ENCODE measurements around the gene SPATA46.

SPATA46 gene

DNA sequence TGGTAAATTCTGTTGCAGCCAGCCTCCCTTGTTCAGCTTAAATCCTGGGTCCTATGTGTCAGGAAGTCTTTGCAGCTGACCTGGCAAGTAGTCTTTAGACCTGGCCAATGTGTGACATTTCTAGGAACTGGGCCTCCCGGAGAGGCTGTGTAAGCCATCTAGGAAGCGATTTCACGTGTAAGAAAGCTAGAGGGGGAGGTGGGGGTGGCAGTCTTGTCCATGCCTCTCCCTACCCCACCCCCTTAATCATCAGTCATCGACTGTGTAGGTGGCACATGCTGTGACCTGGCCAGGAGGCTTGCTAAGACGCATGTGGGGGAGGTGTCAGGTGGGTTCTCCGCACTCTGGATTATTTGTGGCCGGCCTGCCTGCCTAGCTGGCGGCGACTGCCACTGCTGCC lies 13.3 kb upstream of the SPATA46 start:
- Histone ChIP-seq H3K9ac (ENCODE audit: low read length) (no peak overlapping the region), H3K27ac (ENCODE audit: low read length) (no peak overlapping the region), H3K36me3 (ENCODE audit: control insufficient read depth, low read depth, low read length) (no peaks in the 10 kb centered on the region), H3K27me3 (ENCODE audit: control insufficient read depth, insufficient read depth, low read length) (no peaks in the 10 kb centered on the region), H3K4me3 (ENCODE audit: low read length) (no peak overlapping the region), H3K4me1 (ENCODE audit: control insufficient read depth, low read depth, low read length) (peaks cover 4% of the 10 kb centered on the region), H3K9me3 (ENCODE audit: control insufficient read depth, low read depth, low read length) (no peaks in the 10 kb centered on the region)

DNA sequence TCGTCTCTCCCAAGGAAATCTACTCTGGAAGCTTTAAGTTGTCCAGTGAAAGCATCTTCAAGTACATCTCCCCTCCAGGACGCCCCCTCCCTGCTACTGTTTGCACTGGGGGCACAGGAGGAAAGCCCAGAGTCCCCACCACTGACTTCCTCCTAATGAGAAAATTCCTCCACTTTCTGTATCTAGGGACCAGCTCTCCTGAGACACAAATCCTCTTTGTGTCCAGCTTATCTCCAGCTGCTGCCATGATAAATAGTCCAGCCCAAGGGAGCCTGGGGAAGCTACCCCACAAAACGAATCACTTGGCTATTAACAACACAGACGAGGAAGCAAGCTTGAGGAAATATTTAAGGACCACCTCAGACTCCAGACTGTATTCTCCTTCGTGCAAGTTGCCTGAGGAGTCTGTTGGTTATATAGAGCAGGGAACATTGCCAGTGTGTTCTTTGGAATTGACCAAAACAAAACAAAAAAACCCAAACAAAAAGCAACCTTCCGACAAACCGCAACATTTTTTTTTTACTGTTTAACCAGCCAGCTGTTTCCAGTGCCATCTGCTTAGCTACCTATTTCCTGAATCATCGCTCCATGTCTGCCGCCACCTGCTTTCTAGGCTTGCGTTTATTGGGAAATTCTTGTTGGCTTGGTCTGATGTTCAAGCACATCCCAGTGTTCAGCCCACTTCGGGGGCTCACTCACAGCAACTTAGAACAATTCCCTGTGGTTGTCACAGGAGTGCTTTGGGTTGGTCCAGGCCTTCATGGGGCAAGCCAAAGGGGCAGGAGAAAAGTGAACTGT lies 12.6 kb upstream of the SPATA46 start:
- peaks cover 4% of the 10 kb centered on the region for H3K4me1 ChIP-seq (ENCODE audit: control insufficient read depth, low read depth, low read length)
- no peak overlapping the region for H3K4me3 ChIP-seq (ENCODE audit: low read length)
- H3K9ac ChIP-seq (ENCODE audit: low read length): no peak overlapping the region
- no peaks in the 10 kb centered on the region for H3K36me3 ChIP-seq (ENCODE audit: control insufficient read depth, low read depth, low read length)
- H3K27me3 ChIP-seq (ENCODE audit: control insufficient read depth, insufficient read depth, low read length): no peaks in the 10 kb centered on the region
- H3K27ac ChIP-seq (ENCODE audit: low read length): no peak overlapping the region
- H3K9me3 ChIP-seq (ENCODE audit: control insufficient read depth, low read depth, low read length): no peaks in the 10 kb centered on the region

DNA sequence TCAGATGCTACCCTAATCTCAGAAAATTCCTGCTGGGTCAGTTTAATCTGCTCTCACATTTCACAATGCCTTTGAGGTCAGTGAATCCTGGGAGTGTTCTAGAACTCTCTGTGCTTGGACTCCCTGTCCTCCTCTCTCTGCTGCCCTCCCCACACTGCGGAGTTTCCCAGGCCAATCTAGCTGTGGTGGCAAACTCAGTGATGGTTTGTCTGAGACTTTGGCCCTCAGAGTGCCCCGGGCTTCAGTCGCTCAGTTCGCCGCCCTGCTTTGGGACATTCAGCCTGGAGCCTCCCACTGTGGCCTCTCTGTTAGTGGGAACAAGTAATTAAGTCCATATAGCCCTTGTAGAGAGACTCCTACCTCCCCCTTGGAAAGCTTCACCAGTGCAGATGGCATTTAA lies 12.0 kb upstream of the SPATA46 start:
- no peak overlapping the region for H3K4me3 ChIP-seq (ENCODE audit: low read length)
- no peaks in the 10 kb centered on the region for H3K27me3 ChIP-seq (ENCODE audit: control insufficient read depth, insufficient read depth, low read length)
- H3K9ac ChIP-seq (ENCODE audit: low read length): no peak overlapping the region
- H3K36me3 ChIP-seq (ENCODE audit: control insufficient read depth, low read depth, low read length): peaks cover 2% of the 10 kb centered on the region
- H3K4me1 ChIP-seq (ENCODE audit: control insufficient read depth, low read depth, low read length): peaks cover 4% of the 10 kb centered on the region
- no peak overlapping the region for H3K27ac ChIP-seq (ENCODE audit: low read length)
- no peaks in the 10 kb centered on the region for H3K9me3 ChIP-seq (ENCODE audit: control insufficient read depth, low read depth, low read length)

DNA sequence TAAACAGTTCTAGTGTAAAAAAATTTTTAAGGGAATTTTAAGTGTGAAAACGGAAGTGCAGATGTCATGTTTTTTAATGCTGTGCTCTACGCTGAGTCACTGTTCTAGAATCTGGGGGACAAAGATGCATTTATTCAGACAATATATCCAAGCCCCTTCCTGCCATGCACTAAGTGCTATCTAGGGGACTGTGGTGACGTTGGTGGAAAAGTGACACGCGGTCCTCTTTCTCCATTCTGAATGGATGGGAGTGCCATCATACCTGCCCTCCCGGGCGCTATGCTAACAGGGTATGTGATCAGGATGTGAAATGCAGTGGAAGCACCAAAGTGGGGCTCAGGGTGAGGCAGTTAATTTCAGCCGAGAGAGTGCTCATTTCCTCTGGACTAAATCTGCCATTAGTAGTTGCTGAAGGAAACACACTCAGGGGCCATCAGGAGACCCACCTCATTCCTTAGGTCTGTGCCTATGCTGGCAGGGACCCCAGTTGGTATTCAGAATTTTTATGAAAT lies 11.5 kb upstream of the SPATA46 start:
- no peaks in the 10 kb centered on the region for H3K27me3 ChIP-seq (ENCODE audit: control insufficient read depth, insufficient read depth, low read length)
- no peak overlapping the region for H3K4me3 ChIP-seq (ENCODE audit: low read length)
- H3K27ac ChIP-seq (ENCODE audit: low read length): no peak overlapping the region

DNA sequence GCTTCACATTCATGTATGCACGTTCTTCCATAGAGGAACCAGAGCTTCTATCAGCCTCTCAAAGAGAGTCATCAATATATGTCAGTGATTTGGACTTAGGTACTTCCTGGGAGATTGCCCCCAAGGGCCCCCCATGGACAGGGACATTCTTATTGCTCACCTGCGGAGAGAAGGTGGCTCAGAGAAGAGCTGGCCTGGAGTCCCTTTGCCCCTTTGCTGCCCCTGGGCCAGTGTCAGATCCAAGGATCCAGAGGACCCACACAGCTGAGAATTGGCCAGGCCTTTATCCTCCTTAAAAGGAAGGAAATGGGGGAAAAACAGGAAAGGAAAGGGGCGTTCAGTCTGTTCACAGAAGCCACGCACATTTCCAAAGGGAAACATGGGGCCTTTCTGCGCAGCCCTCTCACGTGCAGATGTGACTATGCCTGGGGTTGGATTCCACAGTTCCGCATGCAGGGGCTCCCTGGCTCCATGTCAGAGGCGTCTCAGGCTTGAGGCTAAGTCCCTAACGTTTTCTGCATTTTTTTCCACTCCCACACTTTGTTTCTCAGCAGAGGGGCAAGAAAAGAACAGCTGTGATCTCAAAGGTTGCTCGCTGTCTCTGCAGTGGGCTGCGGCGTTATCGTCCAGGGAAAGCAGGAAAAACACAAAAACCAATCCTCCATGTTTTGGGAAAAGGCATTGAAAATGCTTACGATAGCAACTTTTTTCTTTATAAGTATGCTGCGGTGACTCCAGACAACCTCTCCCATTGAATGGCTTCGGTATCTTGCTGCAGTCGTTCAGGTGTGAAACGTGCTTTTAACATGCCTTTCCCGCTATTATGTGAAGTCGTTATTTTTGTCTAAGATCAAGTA lies 10.8 kb upstream of the SPATA46 start:
- Histone ChIP-seq H3K36me3 (ENCODE audit: control insufficient read depth, low read depth, low read length) (peaks cover 3% of the 10 kb centered on the region), H3K9me3 (ENCODE audit: control insufficient read depth, low read depth, low read length) (no peaks in the 10 kb centered on the region), H3K9ac (ENCODE audit: low read length) (no peak overlapping the region), H3K27me3 (ENCODE audit: control insufficient read depth, insufficient read depth, low read length) (no peaks in the 10 kb centered on the region), H3K4me3 (ENCODE audit: low read length) (no peak overlapping the region), H3K4me1 (ENCODE audit: control insufficient read depth, low read depth, low read length) (peaks cover 4% of the 10 kb centered on the region), H3K27ac (ENCODE audit: low read length) (no peak overlapping the region)

More for the DNA sequence above, 11.5 kb upstream of the SPATA46 start:
- Histone ChIP-seq H3K9ac (ENCODE audit: low read length) (no peak overlapping the region), H3K9me3 (ENCODE audit: control insufficient read depth, low read depth, low read length) (no peaks in the 10 kb centered on the region), H3K4me1 (ENCODE audit: control insufficient read depth, low read depth, low read length) (peaks cover 4% of the 10 kb centered on the region), H3K36me3 (ENCODE audit: control insufficient read depth, low read depth, low read length) (peaks cover 3% of the 10 kb centered on the region)

DNA sequence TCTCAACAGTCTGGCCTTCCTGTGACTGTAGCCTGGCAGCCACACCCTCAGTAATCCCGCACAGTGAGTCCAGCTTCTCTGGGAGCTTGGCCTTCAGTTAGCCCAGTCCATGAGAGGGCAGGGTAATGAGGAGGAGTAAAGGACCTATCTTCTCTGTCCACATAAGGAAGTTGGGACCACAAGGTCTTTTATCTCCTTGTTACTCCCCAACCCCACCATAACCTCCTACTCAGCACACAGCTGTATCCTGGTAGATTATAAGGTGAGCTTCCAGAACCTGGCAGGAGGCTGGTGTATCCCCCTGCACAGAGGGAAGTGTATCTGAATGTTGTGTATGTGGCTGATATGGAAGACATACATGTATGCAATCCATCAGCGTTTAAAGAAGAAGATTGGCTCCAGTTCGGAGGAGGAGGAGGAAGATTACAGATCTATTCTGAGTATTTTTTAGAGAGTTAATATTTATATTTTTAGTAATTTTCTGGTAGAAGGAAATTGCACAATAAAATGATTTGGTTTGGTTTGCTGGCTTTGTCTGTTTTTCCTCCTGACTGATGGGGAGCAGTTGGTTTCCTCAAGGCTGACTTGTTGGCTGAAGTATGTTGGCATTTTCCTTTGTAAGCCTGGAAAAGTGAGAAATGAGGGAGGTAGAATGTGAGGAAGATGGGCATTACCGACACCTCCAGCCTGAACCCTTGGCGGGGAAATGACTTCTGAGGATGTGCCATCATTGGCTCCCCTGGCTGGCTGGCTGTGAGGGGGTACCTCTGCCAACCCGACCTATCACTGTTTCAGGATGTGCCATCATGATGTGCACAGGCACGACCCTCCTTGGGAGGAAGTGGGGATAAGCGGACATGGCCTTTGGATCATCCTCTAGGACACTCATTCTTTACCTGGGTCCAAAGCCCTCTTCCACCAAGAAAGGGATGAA lies 9.9 kb upstream of the SPATA46 start:
- no peaks in the 10 kb centered on the region for H3K27me3 ChIP-seq (ENCODE audit: control insufficient read depth, insufficient read depth, low read length)
- no peaks in the 10 kb centered on the region for H3K9me3 ChIP-seq (ENCODE audit: control insufficient read depth, low read depth, low read length)
- H3K27ac ChIP-seq (ENCODE audit: low read length): no peak overlapping the region

DNA sequence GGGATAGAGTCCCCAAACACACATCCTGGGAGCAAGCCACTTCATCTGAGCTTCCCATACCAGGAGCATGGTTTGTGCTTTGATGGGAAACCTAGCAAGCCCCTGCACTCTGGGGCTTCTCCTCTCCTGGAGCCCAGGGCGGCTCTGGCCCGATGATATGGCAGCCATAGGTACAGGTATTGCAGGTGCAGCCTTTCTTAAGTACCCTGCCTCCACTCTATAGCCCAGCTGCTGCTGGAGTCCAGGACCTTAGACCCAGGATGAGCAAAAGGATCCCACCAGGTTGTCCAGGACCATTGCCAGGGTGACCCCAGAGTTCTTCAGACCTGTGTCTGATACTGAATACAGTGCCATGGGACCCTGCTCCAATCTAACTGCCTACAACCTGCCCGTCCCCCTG lies 9.0 kb upstream of the SPATA46 start:
- Histone ChIP-seq H3K9ac (ENCODE audit: low read length) (no peak overlapping the region), H3K4me3 (ENCODE audit: low read length) (no peak overlapping the region), H3K27ac (ENCODE audit: low read length) (no peak overlapping the region), H3K9me3 (ENCODE audit: control insufficient read depth, low read depth, low read length) (no peaks in the 10 kb centered on the region), H3K4me1 (ENCODE audit: control insufficient read depth, low read depth, low read length) (peaks cover 4% of the 10 kb centered on the region), H3K36me3 (ENCODE audit: control insufficient read depth, low read depth, low read length) (peaks cover 3% of the 10 kb centered on the region), H3K27me3 (ENCODE audit: control insufficient read depth, insufficient read depth, low read length) (no peaks in the 10 kb centered on the region)

More for the DNA sequence above, 9.9 kb upstream of the SPATA46 start:
- H3K4me3 ChIP-seq (ENCODE audit: low read length): no peak overlapping the region
- H3K9ac ChIP-seq (ENCODE audit: low read length): no peak overlapping the region
- peaks cover 4% of the 10 kb centered on the region for H3K4me1 ChIP-seq (ENCODE audit: control insufficient read depth, low read depth, low read length)
- peaks cover 3% of the 10 kb centered on the region for H3K36me3 ChIP-seq (ENCODE audit: control insufficient read depth, low read depth, low read length)

DNA sequence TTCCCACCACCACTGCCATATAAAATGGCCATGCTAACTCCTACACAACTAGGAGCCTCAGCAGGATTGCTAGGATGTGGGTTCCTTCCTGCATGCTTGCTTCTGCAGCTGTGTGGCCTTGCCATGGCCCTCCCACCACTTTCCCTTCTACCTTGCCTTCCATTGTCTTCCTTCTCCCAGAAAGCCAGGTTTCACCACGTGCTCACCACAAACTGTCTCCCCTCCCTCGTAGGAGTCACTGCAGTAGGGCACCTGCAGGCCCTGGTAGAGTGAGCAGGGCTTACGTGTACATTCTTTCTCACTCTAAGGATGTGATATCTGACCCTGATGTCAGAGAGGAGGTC lies 8.6 kb upstream of the SPATA46 start:
- H3K9ac ChIP-seq (ENCODE audit: low read length): no peak overlapping the region
- no peak overlapping the region for H3K27ac ChIP-seq (ENCODE audit: low read length)
- no peak overlapping the region for H3K4me3 ChIP-seq (ENCODE audit: low read length)
- H3K4me1 ChIP-seq (ENCODE audit: control insufficient read depth, low read depth, low read length): peaks cover 4% of the 10 kb centered on the region
- no peaks in the 10 kb centered on the region for H3K27me3 ChIP-seq (ENCODE audit: control insufficient read depth, insufficient read depth, low read length)
- H3K9me3 ChIP-seq (ENCODE audit: control insufficient read depth, low read depth, low read length): no peaks in the 10 kb centered on the region
- peaks cover 3% of the 10 kb centered on the region for H3K36me3 ChIP-seq (ENCODE audit: control insufficient read depth, low read depth, low read length)

DNA sequence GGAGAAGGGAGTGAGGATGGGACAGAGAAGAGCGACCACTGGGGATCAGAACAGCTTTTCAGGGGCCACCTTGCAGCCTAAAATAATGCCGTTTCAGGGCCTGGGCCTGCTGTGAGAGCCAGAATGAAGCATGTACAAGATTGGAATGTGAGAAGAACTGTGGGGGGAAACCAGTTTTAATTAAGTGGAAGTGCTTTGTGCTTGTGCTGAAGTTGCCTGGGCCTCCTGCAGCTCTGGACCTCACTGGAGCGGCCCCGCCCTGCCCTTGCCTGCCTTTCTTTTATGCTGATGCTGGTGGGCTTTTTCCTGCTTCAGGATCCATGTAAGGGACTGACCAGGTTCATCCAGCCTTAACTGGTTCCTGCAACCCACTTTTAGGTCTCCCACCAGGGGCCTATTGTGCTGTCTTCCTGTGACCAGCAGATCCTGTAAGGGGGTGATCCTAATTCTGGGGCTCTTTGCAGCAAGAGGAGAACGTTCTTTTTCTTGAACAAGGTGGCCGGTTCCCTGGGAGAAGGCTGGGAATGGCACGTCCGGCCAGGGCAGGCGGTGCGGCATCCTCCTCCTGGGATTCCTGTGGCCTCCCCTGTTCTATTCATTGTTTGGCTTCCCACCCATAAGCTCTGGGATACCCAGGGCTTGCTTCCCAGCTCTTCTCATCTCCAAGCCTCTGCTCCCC lies 8.1 kb upstream of the SPATA46 start:
- Histone ChIP-seq H3K4me3 (ENCODE audit: low read length) (no peak overlapping the region), H3K9me3 (ENCODE audit: control insufficient read depth, low read depth, low read length) (no peaks in the 10 kb centered on the region), H3K4me1 (ENCODE audit: control insufficient read depth, low read depth, low read length) (peaks cover 4% of the 10 kb centered on the region), H3K36me3 (ENCODE audit: control insufficient read depth, low read depth, low read length) (peaks cover 3% of the 10 kb centered on the region), H3K27ac (ENCODE audit: low read length) (no peak overlapping the region), H3K9ac (ENCODE audit: low read length) (no peak overlapping the region), H3K27me3 (ENCODE audit: control insufficient read depth, insufficient read depth, low read length) (no peaks in the 10 kb centered on the region)

DNA sequence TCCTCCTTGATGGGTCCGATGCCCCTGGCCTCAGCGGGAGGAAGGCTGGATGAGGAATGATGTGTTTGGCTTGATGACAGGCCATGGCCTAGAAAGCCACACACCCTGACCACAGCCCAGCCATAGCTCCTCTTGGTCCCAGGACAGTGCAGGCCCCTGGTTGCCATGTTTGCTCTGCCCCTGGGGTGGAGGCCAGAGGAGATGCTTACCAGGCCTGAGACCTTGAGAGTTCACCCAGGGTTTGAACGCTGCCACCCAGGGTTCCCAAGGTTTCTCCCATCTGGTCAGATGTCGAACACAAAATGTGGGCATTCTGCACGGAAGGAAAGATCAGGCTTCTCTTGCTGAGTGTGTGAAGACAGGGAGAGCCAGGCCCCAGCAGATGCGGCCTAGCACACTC lies 7.5 kb upstream of the SPATA46 start:
- Histone ChIP-seq H3K9me3 (ENCODE audit: control insufficient read depth, low read depth, low read length) (no peaks in the 10 kb centered on the region), H3K4me1 (ENCODE audit: control insufficient read depth, low read depth, low read length) (peaks cover 4% of the 10 kb centered on the region), H3K27me3 (ENCODE audit: control insufficient read depth, insufficient read depth, low read length) (no peaks in the 10 kb centered on the region), H3K4me3 (ENCODE audit: low read length) (no peak overlapping the region), H3K27ac (ENCODE audit: low read length) (no peak overlapping the region), H3K9ac (ENCODE audit: low read length) (no peak overlapping the region), H3K36me3 (ENCODE audit: control insufficient read depth, low read depth, low read length) (peaks cover 3% of the 10 kb centered on the region)

Measured in iPS-18a (cell line).